Panc1 (cell line): ENCODE data around the gene TTC28.

ENCODE experiments used
- CTCF ChIP-seq: fragments of 450-650 bp; IDR thresholded peaks from 2 replicates; pipeline ENCODE4 v1.5.1; 2017; ENCODE audit warnings: mild to moderate bottlenecking
- POLR2AphosphoS5 ChIP-seq: IDR thresholded peaks from 2 replicates; pipeline ENCODE4 v1.6.1; 2012; ENCODE audit warnings: mild to moderate bottlenecking, low read depth, low read length, moderate library complexity
- REST ChIP-seq, 2 experiments: IDR thresholded peaks; 2 replicates each; pipeline ENCODE4 v1.6.1; 2011 to 2012; ENCODE audit warnings: low read depth in 2 of 2, control low read depth in 1 of 2, low read length in 1 of 2, mild to moderate bottlenecking in 1 of 2, moderate library complexity in 1 of 2; ENCODE audit not compliant: insufficient read depth in 1 of 2

- no peak for TF ChIP-seq CTCF
- TF ChIP-seq POLR2AphosphoS5, result no peak
- TF ChIP-seq REST (IDR thresholded peaks at IDR 0.05; ENCODE audit: insufficient read depth in 1 of 2, low read depth in 2 of 2, low read length in 1 of 2), result no peak
Measured at GRCh38 chr22:28395520-28395919, 284.1 kb downstream of the TTC28 start.
